ENCODE results near the gene LMOD1.

DNA sequence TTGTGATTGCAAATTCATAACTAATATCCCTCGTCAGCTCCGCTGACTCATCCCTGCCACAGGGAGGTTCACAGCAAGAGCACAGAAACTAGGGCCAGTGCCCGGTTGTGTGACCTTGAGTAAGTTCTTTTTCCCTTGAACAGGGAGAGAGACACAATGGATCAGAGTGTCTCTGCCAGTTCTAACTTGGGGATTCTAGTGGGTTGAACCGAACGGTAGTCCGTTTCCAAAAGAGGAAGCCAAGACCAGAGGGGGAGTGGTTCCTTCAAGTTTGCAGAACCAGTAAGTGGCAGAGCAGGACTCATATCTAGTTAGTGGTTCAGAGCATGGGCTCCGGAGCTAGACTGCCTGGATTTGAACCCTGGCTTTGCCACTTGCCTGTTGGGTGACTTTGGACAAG lies 62.6 kb downstream of the LMOD1 start:
- TF ChIP-seq, protein P1, sequence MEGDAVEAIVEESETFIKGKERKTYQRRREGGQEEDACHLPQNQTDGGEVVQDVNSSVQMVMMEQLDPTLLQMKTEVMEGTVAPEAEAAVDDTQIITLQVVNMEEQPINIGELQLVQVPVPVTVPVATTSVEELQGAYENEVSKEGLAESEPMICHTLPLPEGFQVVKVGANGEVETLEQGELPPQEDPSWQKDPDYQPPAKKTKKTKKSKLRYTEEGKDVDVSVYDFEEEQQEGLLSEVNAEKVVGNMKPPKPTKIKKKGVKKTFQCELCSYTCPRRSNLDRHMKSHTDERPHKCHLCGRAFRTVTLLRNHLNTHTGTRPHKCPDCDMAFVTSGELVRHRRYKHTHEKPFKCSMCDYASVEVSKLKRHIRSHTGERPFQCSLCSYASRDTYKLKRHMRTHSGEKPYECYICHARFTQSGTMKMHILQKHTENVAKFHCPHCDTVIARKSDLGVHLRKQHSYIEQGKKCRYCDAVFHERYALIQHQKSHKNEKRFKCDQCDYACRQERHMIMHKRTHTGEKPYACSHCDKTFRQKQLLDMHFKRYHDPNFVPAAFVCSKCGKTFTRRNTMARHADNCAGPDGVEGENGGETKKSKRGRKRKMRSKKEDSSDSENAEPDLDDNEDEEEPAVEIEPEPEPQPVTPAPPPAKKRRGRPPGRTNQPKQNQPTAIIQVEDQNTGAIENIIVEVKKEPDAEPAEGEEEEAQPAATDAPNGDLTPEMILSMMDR (IDR thresholded peaks at IDR 0.05; ENCODE audit: borderline replicate concordance, extremely low read depth, low read length, poor library complexity, severe bottlenecking), result no peak
- TF ChIP-seq EZH2 (IDR thresholded peaks at IDR 0.05; ENCODE audit: borderline replicate concordance, low read depth, low read length, severe bottlenecking), result no peak

Measured in DND-41 (cell line).